GM23338 (cell line): ENCODE results near the gene CTNNBIP1. TPM values are rescaled to one million over a fixed set of nuclear protein-coding genes. Genes with fewer than 3 reads are reported as not detected.

Source experiments
- ATAC-seq: fragments of 200-7000 bp; cut with Tn5 transposase; 3 replicates; pipeline ENCODE4 v1.9.1; 2020
- DNase-seq: peaks from one replicate; pipeline ENCODE4 v3.0.0-alpha.2; 2015; ENCODE audit warnings: low spot score
- H2AFZ ChIP-seq: fragments of 200-600 bp; sonication (generic); 2 replicates; pipeline ENCODE4 v1.8.0; 2016; ENCODE audit warnings: antibody characterized with exemption, mild to moderate bottlenecking, moderate library complexity
- H3F3A ChIP-seq: fragments of 200-600 bp; sonication (generic); replicated peaks from 2 replicates; pipeline ENCODE4 v1.8.0; 2017; ENCODE audit warnings: antibody characterized with exemption, mixed run types, low read depth
- H3K27ac ChIP-seq: fragments of 200-600 bp; sonication (generic); 2 replicates; pipeline ENCODE4 v1.6.1; 2016; ENCODE audit warnings: low read depth
- H3K27me3 ChIP-seq: fragments of 200-600 bp; sonication (generic); 2 replicates; pipeline ENCODE4 v1.8.0; 2016; ENCODE audit warnings: mild to moderate bottlenecking, mixed run types, moderate library complexity; ENCODE audit not compliant: insufficient read depth
- H3K36me3 ChIP-seq: fragments of 200-600 bp; sonication (generic); 2 replicates; pipeline ENCODE4 v1.8.0; 2016; ENCODE audit warnings: mild to moderate bottlenecking; ENCODE audit not compliant: insufficient read depth
- H3K4me1 ChIP-seq: fragments of 200-600 bp; sonication (generic); 2 replicates; pipeline ENCODE4 v1.8.0; 2016; ENCODE audit warnings: mild to moderate bottlenecking, moderate library complexity; ENCODE audit not compliant: insufficient read depth
- H3K4me2 ChIP-seq: fragments of 200-600 bp; sonication (generic); 2 replicates; pipeline ENCODE4 v1.7.1; 2017; ENCODE audit warnings: mixed run types
- H3K4me3 ChIP-seq: fragments of 200-600 bp; sonication (generic); 2 replicates; pipeline ENCODE4 v1.6.1; 2016; ENCODE audit warnings: mixed run types
- H3K79me2 ChIP-seq: fragments of 200-600 bp; sonication (generic); replicated peaks from 2 replicates; pipeline ENCODE4 v1.8.0; 2017; ENCODE audit warnings: mild to moderate bottlenecking; ENCODE audit not compliant: insufficient read depth
- H3K9me2 ChIP-seq: fragments of 200-600 bp; sonication (generic); 2 replicates; pipeline ENCODE4 v1.8.0; 2017; ENCODE audit not compliant: insufficient read depth
- H4K20me1 ChIP-seq: fragments of 200-600 bp; sonication (generic); replicated peaks from 2 replicates; pipeline ENCODE4 v1.8.0; 2017; ENCODE audit warnings: mild to moderate bottlenecking; ENCODE audit not compliant: insufficient read depth
- H3K27ac Mint-ChIP-seq: 2 replicates; pipeline ENCODE4 v1.8.0; 2020; ENCODE audit warnings: inconsistent platforms, mild to moderate bottlenecking, moderate library complexity, mixed read lengths
- H3K27me3 Mint-ChIP-seq: 3 replicates; pipeline ENCODE4 v1.8.0; 2022; ENCODE audit warnings: low read depth, mild to moderate bottlenecking, moderate library complexity, mixed read lengths, inconsistent platforms; ENCODE audit not compliant: insufficient read depth, poor library complexity
- H3K36me3 Mint-ChIP-seq: 3 replicates; pipeline ENCODE4 v1.8.0; 2021; ENCODE audit warnings: low read depth, mild to moderate bottlenecking, inconsistent platforms, moderate library complexity, mixed read lengths
- H3K4me1 Mint-ChIP-seq: 3 replicates; pipeline ENCODE4 v1.8.0; 2020; ENCODE audit warnings: mild to moderate bottlenecking, inconsistent platforms, mixed read lengths
- H3K4me3 Mint-ChIP-seq: 3 replicates; pipeline ENCODE4 v1.8.0; 2021; ENCODE audit warnings: moderate library complexity, mild to moderate bottlenecking, inconsistent platforms, mixed read lengths
- H3K9me3 Mint-ChIP-seq: 3 replicates; pipeline ENCODE4 v1.8.0; 2020; ENCODE audit warnings: moderate library complexity, mild to moderate bottlenecking, inconsistent platforms, mixed read lengths
- CTCF ChIP-seq, 2 experiments: fragments of 200-600 bp in 1 of 2; sonication (generic) in 1 of 2; conservative IDR thresholded peaks; 2 replicates each; pipeline versions ENCODE4 v1.5.1 to v1.6.1; 2016 to 2017; ENCODE audit warnings: antibody characterized with exemption in 2 of 2, low read depth in 2 of 2, mild to moderate bottlenecking in 2 of 2, moderate library complexity in 1 of 2
- EZH2phosphoT487 ChIP-seq: fragments of 200-600 bp; sonication (generic); IDR thresholded peaks from one replicate; pipeline ENCODE4 v1.8.1; 2018; ENCODE audit warnings: antibody characterized with exemption; ENCODE audit not compliant: unreplicated experiment
- POLR2AphosphoS5 ChIP-seq: IDR thresholded peaks from 2 replicates; pipeline ENCODE4 v1.6.1; 2016; ENCODE audit warnings: antibody characterized with exemption, low read depth
- REST ChIP-seq: IDR thresholded peaks from one replicate; pipeline ENCODE4 v1.6.1; 2018; ENCODE audit warnings: antibody characterized with exemption; ENCODE audit not compliant: unreplicated experiment
- ZNF114 ChIP-seq: fragments of 250-450 bp; sonication (Bioruptor Pico); IDR thresholded peaks from 2 replicates; pipeline ENCODE4 v1.5.0; 2020; ENCODE audit warnings: mild to moderate bottlenecking, moderate library complexity
- ZNF331 ChIP-seq: fragments of 250-450 bp; sonication (Bioruptor Pico); IDR thresholded peaks from 2 replicates; pipeline ENCODE4 v1.5.0; 2020; ENCODE audit warnings: low read depth, mild to moderate bottlenecking, moderate library complexity
- ZNF462 ChIP-seq: fragments of 250-450 bp; sonication (Bioruptor Pico); IDR thresholded peaks from 2 replicates; pipeline ENCODE4 v1.5.0; 2020; ENCODE audit warnings: mild to moderate bottlenecking, moderate library complexity
- polyA plus RNA-seq: library from polyadenylated mRNA; unstranded; fragments of >200 nt; fragmentation: Nextera tagmentation; extraction: Ambion mirVana; gene quantifications from 2 replicates; pipeline ENCODE4 v1.2.1, GENCODE V29; 2016
- total RNA-seq: library from RNA; depleted of rRNA; stranded (reverse); fragments of >200 nt; shearing (Covaris generic); gene quantifications from 2 replicates; pipeline ENCODE4 v1.2.3, GENCODE V29; 2014

Gene CTNNBIP1
- total and polyA plus RNA-seq, 2 experiments from 2014 or later: 30.3 to 55.1 TPM

- TF ChIP-seq ZNF114 (CRISPR knock-in tag) (no peak), CTCF (conservative IDR thresholded peaks at IDR 0.05; ENCODE audit: low read depth in 2 of 2) (no peak), POLR2AphosphoS5 (no peak), REST (no peak), ZNF331 (CRISPR knock-in tag) (no peak)
Observed at GRCh38 chr1:9888886-9889285, 21.2 kb downstream of the CTNNBIP1 start.

GRCh38 chr1:9887070-9887469, 23.0 kb downstream of the CTNNBIP1 start:
- ATAC-seq (no peak), DNase-seq (no peak)
- Mint-ChIP-seq H3K36me3 (peaks cover 9% of the 10 kb centered on the region; the same call in 1 of the 3 replicates), H3K27me3 (peaks cover 14% of the 10 kb centered on the region), H3K27ac (peak overlapping the region; percentile 60; the same call in 1 of the 2 replicates), H3K4me1 (peaks cover 41% of the 10 kb centered on the region), H3K4me3 (no peak overlapping the region), H3K9me3 (no peaks in the 10 kb centered on the region)
- Histone ChIP-seq H4K20me1 (no peaks in the 10 kb centered on the region; the same call in 1 of the 2 replicates), H3K9me2 (no peaks in the 10 kb centered on the region), H3K36me3 (no peaks in the 10 kb centered on the region; the same call in 1 of the 2 replicates), H3K79me2 (no peaks in the 10 kb centered on the region), H3K4me3 (no peak overlapping the region), H2AFZ (no peak overlapping the region), H3K4me1 (peaks cover 13% of the 10 kb centered on the region; the same call in 1 of the 2 replicates), H3F3A (peaks cover 4% of the 10 kb centered on the region), H3K4me2 (no peak overlapping the region), H3K27me3 (no peaks in the 10 kb centered on the region), H3K27ac (peak overlapping the region; percentile 45; the same call in 1 of the 2 replicates)
- TF ChIP-seq CTCF (conservative IDR thresholded peaks at IDR 0.05; ENCODE audit: low read depth in 2 of 2): no peak
- no peak for TF ChIP-seq EZH2phosphoT487
- TF ChIP-seq ZNF462: no peak

More at GRCh38 chr1:9888886-9889285, 21.2 kb downstream of the CTNNBIP1 start:
- Histone ChIP-seq H3K36me3 (no peaks in the 10 kb centered on the region; the same call in 1 of the 2 replicates), H3K27me3 (no peaks in the 10 kb centered on the region), H4K20me1 (no peaks in the 10 kb centered on the region), H3F3A (peaks cover 4% of the 10 kb centered on the region), H3K4me1 (peaks cover 13% of the 10 kb centered on the region; the same call in 1 of the 2 replicates), H3K79me2 (no peaks in the 10 kb centered on the region), H3K27ac (no peak overlapping the region), H3K4me2 (no peak overlapping the region), H3K9me2 (no peaks in the 10 kb centered on the region), H3K4me3 (no peak overlapping the region), H2AFZ (no peak overlapping the region)
- Mint-ChIP-seq H3K9me3 (no peaks in the 10 kb centered on the region), H3K27me3 (peaks cover 14% of the 10 kb centered on the region), H3K4me1 (peaks cover 52% of the 10 kb centered on the region), H3K4me3 (no peak overlapping the region; the same call in 2 of the 3 replicates), H3K27ac (peak overlapping the region; percentile 75; the same call in 1 of the 2 replicates), H3K36me3 (peaks cover 3% of the 10 kb centered on the region; the same call in 1 of the 3 replicates)
- no peak for DNase-seq
- ATAC-seq: peak; percentile 27
